DOHH2 (cell line): ENCODE measurements around the gene SNU13.

Experiments used
- H3F3A ChIP-seq: fragments of 200-600 bp; sonication (generic), shearing (Covaris generic); 2 replicates; pipeline ENCODE4 v1.6.0; 2016; ENCODE audit warnings: antibody characterized with exemption, mild to moderate bottlenecking; ENCODE audit not compliant: control insufficient read depth, insufficient read depth
- H3K27ac ChIP-seq: fragments of 200-600 bp; sonication (generic); 2 replicates; pipeline ENCODE4 v1.5.1; 2014; ENCODE audit warnings: low read depth, mild to moderate bottlenecking, low read length, moderate library complexity
- H3K27me3 ChIP-seq: fragments of 200-600 bp; sonication (generic); 2 replicates; pipeline ENCODE4 v1.6.1; 2014; ENCODE audit warnings: mild to moderate bottlenecking, low read length, mixed read lengths; ENCODE audit not compliant: control insufficient read depth
- H3K36me3 ChIP-seq: fragments of 200-600 bp; sonication (generic); 2 replicates; pipeline ENCODE4 v1.6.1; 2014; ENCODE audit warnings: mild to moderate bottlenecking, low read length, moderate library complexity, mixed read lengths; ENCODE audit not compliant: control insufficient read depth
- H3K4me1 ChIP-seq: fragments of 200-600 bp; sonication (generic); 2 replicates; pipeline ENCODE4 v1.6.1; 2014; ENCODE audit warnings: mild to moderate bottlenecking, low read length, mixed read lengths; ENCODE audit not compliant: control insufficient read depth
- H3K4me2 ChIP-seq: fragments of 200-600 bp; sonication (generic); 2 replicates; pipeline ENCODE4 v1.6.0; 2014; ENCODE audit warnings: mild to moderate bottlenecking, low read length, moderate library complexity
- H3K4me3 ChIP-seq: fragments of 200-600 bp; sonication (generic); 2 replicates; pipeline ENCODE4 v1.5.1; 2014; ENCODE audit warnings: mild to moderate bottlenecking, low read length, mixed read lengths
- H3K79me2 ChIP-seq: fragments of 200-600 bp; sonication (generic); 2 replicates; pipeline ENCODE4 v1.6.1; 2014; ENCODE audit warnings: mild to moderate bottlenecking, low read length, mixed read lengths; ENCODE audit not compliant: control insufficient read depth
- H3K9me2 ChIP-seq: fragments of 200-600 bp; sonication (generic); replicated peaks from 2 replicates; pipeline ENCODE4 v1.6.1; 2014; ENCODE audit warnings: mild to moderate bottlenecking, low read length, mixed read lengths; ENCODE audit not compliant: control insufficient read depth
- H3K9me3 ChIP-seq: fragments of 200-600 bp; sonication (generic); 2 replicates; pipeline ENCODE4 v1.6.1; 2014; ENCODE audit warnings: antibody characterized with exemption, low read length, mixed read lengths; ENCODE audit not compliant: control insufficient read depth, insufficient read depth
- H4K20me1 ChIP-seq: fragments of 200-600 bp; sonication (generic); 2 replicates; pipeline ENCODE4 v1.6.0; 2014; ENCODE audit warnings: low read depth, mild to moderate bottlenecking, antibody characterized with exemption, low read length, moderate library complexity; ENCODE audit not compliant: control insufficient read depth, insufficient read depth
- CTCF ChIP-seq: fragments of 200-600 bp; sonication (generic); IDR thresholded peaks from one replicate; pipeline ENCODE4 v1.5.1; 2014; ENCODE audit warnings: antibody characterized with exemption, mild to moderate bottlenecking, low read depth, low read length; ENCODE audit not compliant: poor library complexity, severe bottlenecking
- EZH2phosphoT487 ChIP-seq: fragments of 200-600 bp; sonication (generic); IDR thresholded peaks from 2 replicates; pipeline ENCODE4 v1.6.1; 2017; ENCODE audit warnings: borderline replicate concordance, mild to moderate bottlenecking, antibody characterized with exemption, low read length, moderate library complexity, mixed read lengths

The SNU13 gene

GRCh38 chr22:41682033-41682807 is 6.4 kb downstream of the SNU13 start:
- Histone ChIP-seq H3K27ac (peak overlapping the region; percentile 68), H3K79me2 (peaks cover 100% of the 10 kb centered on the region), H3K4me3 (peak overlapping the region; percentile 100), H3K4me2 (peak overlapping the region; percentile 80), H3K4me1 (peaks cover 44% of the 10 kb centered on the region), H3K9me2 (no peaks in the 10 kb centered on the region), H3K9me3 (no peaks in the 10 kb centered on the region), H4K20me1 (peaks cover 20% of the 10 kb centered on the region), H3F3A (peaks cover 21% of the 10 kb centered on the region), H3K27me3 (no peaks in the 10 kb centered on the region), H3K36me3 (peaks cover 54% of the 10 kb centered on the region)
- TF ChIP-seq EZH2phosphoT487 (no peak), CTCF (no peak)

GRCh38 chr22:41681616-41682015 is 7.1 kb downstream of the SNU13 start:
- Histone ChIP-seq H4K20me1 (peaks cover 20% of the 10 kb centered on the region), H3K4me1 (peaks cover 39% of the 10 kb centered on the region), H3K79me2 (peaks cover 100% of the 10 kb centered on the region), H3K4me2 (peak overlapping the region; percentile 80), H3K4me3 (peak overlapping the region; percentile 100), H3K36me3 (peaks cover 59% of the 10 kb centered on the region), H3K27me3 (no peaks in the 10 kb centered on the region), H3K9me3 (no peaks in the 10 kb centered on the region), H3K9me2 (no peaks in the 10 kb centered on the region), H3F3A (peaks cover 21% of the 10 kb centered on the region), H3K27ac (peak overlapping the region; percentile 68)
- TF ChIP-seq EZH2phosphoT487: no peak
- TF ChIP-seq CTCF: peak; percentile 21

- Histone ChIP-seq H3K9me2 (no peaks in the 10 kb centered on the region), H3K9me3 (no peaks in the 10 kb centered on the region), H3F3A (peaks cover 6% of the 10 kb centered on the region), H3K4me1 (peaks cover 7% of the 10 kb centered on the region), H3K27ac (no peak overlapping the region), H3K79me2 (peaks cover 86% of the 10 kb centered on the region), H4K20me1 (peaks cover 18% of the 10 kb centered on the region; the same call in 1 of the 2 replicates), H3K27me3 (no peaks in the 10 kb centered on the region), H3K4me3 (no peak overlapping the region), H3K36me3 (peaks cover 84% of the 10 kb centered on the region), H3K4me2 (no peak overlapping the region)
- TF ChIP-seq CTCF: no peak
- TF ChIP-seq EZH2phosphoT487: no peak
Measured at GRCh38 chr22:41676134-41676533, 12.5 kb downstream of the SNU13 start.
